ENCODE results near the gene LRIG3.
"Not testable (repeated sequence)": the region's sequence is repeated elsewhere in the genome, so short reads cannot be mapped to it uniquely, and the experiment has no call there.

Gene LRIG3

GRCh38 chr12:58920102-58920960 is at the start of gene LRIG3:
Gene LRIG3 (minus strand): TSS chr12:58920504. CDS start chr12:58920235, 269 bp downstream.
- DNase-seq = peak; percentile 90

DNA sequence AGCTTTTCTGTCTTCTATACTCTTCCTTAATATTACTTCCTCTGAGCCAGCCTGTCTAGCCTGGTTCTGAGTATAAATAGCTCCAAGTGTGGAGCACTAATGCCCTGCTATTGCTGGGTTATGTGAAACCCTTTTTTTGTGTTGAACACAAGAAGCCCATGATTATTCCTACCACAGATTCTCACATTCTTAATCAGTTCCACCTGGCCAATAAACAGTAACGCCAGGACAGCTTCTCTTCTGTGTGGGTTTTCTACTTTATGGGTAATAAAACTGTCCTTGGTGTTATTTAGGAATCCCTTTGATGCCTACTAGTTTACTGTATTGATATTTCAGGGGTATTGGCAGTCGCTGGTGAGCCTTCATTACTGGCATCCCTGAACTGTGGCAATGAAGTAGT is 48.9 kb upstream of the LRIG3 start:
- DNase-seq = no peak

DNA sequence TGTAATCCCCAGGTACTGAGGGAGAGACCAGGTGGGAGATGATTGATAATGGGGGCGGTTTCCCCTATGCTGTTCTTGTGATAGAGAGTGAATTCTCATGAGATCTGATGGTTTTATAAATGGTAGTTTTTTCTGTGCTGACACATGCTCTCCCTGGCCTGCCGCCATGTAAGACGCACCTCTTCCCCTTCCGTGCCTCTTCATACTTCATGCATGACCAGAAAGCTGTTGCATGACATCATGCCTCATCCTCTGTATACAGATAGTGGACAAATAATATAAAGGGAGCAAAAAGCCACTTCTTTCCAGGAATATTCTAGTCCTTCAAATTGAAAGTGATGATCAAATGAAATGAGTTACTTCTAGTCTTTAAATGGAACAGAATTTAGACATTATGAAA is 47.3 kb upstream of the LRIG3 start:
- no peak for DNase-seq

GRCh38 chr12:58966939-58967338 is 46.6 kb upstream of the LRIG3 start:
- DNase-seq = no peak

GRCh38 chr12:58965568-58965967 is 45.3 kb upstream of the LRIG3 start:
- DNase-seq = no peak

- no peak for DNase-seq
Measured at GRCh38 chr12:58963844-58964243, 43.5 kb upstream of the LRIG3 start.

- DNase-seq = no peak
Measured at GRCh38 chr12:58961906-58962305, 41.6 kb upstream of the LRIG3 start.

DNA sequence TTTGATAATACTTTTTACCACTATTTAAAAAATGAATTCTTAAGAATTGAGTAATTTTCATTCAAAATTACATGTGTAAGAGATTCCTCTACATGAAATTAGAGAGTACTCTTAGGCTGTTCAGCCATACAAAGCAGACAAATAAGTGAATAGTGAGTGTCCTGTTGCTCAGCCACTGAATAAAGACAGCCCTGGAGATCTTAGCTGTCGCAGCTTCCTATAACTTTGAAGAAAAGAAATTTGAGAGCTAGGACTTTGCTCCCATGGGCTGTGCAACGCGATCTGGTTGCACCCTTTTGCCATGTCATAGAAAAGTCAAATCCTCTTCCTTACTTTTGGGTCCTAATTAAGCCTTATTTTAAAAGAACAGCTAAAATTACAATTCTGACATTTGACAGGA is 40.9 kb upstream of the LRIG3 start:
- DNase-seq = no peak

- no peak for DNase-seq
Measured at GRCh38 chr12:58959639-58960300, 39.5 kb upstream of the LRIG3 start.

DNA sequence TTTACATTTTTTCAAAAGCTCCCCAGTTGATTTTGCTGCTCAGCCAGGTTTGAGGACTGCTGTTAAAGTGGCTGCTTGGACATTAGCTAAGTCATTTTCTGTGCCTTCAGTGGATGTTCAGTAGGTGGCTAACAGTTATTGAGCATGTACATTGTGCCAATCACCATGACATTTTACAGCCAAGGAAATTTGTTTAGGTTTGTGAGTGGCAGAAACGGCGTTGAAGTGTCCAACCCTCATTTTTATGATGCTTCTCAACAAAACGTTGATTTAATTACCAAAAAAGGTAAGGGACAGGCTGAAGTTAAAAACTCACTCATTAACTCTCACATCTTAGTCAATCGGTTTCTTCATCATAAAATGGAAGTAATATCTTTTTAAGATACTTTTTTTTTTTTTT is 37.0 kb upstream of the LRIG3 start:
- no peak for DNase-seq

GRCh38 chr12:58955849-58956248 is 35.5 kb upstream of the LRIG3 start:
- DNase-seq = no peak

- peak; percentile 3 for DNase-seq
Measured at GRCh38 chr12:58954002-58954401, 33.7 kb upstream of the LRIG3 start.

DNA sequence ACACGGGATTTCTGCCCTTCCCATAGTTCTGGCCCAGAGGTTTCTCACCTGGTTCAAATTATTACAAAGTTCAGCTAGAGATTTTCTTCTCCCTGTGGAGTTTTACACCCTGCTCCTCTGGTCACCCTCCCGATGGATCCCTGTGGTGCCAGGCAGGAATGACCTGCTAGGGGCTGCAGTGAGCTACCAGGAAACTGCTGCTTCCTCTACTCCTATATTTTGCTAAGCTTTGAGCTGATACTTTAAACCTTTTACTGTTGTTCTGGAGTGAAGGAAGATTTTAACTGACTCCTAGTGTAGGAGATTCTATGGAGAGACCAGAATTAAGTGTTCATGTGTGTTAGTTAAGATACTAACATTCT is 30.4 kb upstream of the LRIG3 start:
- no peak for DNase-seq

- DNase-seq = not testable (repeated sequence)
Measured at GRCh38 chr12:58949954-58950738, 29.8 kb upstream of the LRIG3 start.

- no peak for DNase-seq
Measured at GRCh38 chr12:58943079-58943478, 22.8 kb upstream of the LRIG3 start.

GRCh38 chr12:58942345-58942744 is 22.0 kb upstream of the LRIG3 start:
- no peak for DNase-seq

DNA sequence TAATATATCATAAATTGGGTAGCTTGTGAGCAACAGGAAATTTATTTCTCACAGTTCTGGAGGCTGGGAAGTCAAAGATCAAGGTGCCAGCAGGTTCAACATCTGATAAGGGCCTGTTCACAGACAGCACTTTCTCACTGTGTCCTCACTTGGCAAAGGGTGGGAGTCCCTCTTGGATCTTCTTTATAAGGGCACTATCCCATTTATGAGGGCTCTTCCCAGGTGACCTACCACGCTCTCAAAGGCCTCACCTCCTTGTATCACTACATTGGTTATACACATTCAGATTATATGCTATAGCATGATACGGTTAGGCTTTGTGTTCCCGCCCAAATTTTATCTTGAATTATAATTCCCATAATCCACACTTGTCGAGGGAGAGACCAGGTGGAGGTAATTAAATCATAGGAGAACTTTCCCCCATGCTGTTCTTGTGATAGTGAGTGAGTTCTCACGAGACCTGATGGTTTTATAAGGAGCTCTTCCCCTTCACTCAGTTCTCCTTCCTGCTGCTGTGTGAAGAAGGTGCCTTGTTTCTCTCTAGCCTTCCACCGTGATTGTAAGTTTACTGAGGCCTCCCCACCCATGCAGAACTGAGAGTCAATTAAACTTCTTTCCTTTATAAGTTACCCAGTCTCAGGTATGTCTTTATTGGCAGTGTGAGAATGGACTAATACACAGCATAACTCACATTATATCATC is 19.2 kb upstream of the LRIG3 start:
- no peak for DNase-seq

DNA sequence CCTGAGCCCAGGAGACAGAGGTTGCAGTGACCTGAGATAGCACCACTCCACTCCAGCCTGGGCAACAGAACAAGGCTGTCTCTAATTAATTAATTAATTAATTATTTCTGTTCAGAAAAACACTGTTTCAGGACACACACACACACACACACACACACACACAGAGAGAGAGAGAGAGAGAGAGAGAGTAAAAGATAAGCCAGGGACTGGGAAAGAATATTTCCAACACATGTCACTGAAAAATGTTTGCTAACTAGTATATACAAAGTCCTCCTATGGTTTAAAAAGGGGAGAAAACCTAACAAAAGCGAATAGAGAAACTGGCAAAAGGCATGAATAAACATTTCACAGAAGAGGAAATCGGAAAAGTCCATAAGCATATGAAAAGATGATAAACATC is 18.1 kb upstream of the LRIG3 start:
- DNase-seq = no peak

DNA sequence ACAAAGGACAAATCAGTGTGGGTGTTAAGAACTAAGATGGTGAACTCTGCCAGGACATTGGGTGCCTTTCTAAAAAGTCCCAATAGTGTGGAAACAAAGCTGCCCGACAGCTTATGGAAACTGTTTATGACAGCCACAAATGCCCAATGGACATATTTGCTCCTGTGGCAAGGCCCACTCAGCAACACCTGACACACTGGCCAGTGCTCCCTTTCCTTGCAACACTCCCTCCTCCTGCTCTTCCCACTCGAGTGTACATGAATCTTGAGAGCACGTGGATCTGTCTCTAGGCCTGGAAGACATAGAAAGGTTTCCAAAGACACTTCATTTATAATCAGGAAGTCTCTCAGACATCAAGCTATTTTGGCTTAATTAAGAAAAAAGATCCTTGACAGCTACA is 14.2 kb upstream of the LRIG3 start:
- DNase-seq = no peak

DNA sequence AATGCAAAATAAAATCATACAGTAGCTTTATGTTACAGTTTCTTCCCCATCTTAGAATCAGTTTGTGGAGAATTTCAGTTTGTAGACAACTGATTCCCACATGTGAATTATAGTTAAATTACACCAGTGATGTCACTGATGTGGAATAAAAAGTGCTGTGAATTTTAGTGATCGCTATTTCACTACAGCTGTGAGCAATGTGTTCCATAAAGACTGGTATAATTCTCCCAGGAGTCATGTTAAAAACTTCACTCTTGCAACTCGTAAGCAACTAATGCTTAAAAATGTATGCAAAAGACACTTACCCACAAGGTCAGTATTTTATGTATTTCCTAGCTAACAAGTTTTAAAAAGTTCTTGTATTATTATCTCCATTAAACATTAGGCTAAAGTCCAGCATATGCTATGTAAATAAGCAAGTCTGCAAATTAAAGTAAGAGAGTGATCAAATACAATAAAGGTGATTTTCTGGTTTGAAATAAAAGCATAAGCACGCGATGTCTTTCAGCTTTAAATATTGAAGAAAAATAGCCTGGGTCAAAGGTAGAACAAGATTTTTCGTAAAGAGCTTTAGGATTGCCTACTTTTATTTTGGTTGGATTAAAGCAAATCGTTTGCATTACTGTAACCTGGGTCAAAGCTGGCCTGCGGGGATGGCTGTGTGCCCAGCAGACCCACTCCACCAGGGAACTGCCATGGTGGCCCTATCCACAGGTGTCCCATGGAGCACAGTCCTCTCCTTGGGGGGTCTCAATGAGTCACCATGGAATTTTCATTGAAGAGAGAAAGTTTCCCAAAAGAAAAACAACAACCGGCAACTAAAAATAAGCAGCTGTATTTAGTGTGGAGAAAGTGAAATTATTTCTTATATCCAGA is 12.7 kb upstream of the LRIG3 start:
- DNase-seq = no peak

DNA sequence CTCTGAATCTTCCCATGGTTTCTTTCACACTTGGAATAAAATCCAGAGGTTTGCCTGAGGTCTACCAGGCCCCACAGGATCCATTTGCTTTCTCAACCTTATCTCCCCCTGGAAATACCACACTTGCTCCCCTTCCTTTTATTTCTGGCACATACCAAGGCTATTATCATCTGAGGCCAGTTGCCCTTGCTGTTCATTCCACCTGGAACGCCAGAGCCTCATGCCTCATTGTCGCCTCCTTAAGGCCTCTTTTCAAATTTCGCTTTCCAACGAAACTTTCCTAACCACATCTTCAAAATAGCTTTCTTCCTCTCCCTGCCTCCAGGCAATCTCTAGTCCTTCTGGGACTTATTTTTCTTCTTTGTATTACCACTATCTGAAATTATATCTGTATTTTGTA is 11.2 kb upstream of the LRIG3 start:
- peak; percentile 3 for DNase-seq

GRCh38 chr12:58930770-58931324 is 10.5 kb upstream of the LRIG3 start:
- DNase-seq = no peak
